NT2/D1 (cell line): Measurements from ENCODE around the gene KCNS1.

Experiments
- SUZ12 ChIP-seq: IDR thresholded peaks from 2 replicates; pipeline ENCODE4 v1.6.1; 2011; ENCODE audit not compliant: insufficient read length, insufficient read depth; ENCODE audit errors: extremely low read depth
- ZNF274 ChIP-seq: IDR thresholded peaks from 2 replicates; pipeline ENCODE4 v1.6.1; 2011; ENCODE audit warnings: mild to moderate bottlenecking, low read depth, low read length

DNA sequence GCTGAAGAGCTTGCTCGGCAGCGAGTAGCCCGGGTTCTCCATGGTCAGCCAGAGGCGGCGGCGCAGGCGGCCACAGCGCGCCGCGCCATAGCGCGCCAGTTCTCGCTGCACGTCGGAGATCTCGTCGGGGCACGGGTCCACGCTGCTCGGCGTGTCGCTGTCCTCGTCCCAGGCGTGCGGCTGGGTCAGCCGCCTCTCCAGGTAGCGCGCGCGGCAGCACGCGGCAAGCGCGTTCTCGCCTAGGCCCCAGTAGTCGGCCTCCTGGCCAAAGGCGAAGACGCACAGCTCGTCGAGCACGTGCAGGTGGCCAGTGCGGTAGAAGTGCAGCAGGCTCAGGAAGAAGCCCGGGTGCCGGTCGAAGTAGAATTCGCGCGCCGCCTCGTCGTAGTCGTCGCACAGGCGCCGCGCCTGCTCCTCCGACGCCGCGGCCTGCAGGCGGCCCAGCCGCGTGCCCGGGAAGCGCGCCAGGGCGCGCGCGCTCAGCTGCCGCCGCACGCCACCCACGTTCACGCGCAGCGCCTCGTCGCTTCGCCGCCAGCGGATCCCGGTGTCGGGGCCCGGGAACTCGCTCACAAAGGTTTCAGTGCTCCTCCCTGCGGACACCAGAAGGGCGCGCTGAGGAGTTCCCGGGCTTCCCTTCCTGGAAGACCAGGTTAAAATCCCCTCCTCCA is 2.7 kb downstream of the KCNS1 start:
- TF ChIP-seq SUZ12 (no peak), ZNF274 (no peak)
